Hippocampal formation (tissue), 2 donors: ENCODE data around the gene SERPINE1.

ENCODE experiments used
- DNase-seq, 2 donors: peaks; one replicate each; lab custom pipeline; 2025; lab: John Stamatoyannopoulos, UW

The SERPINE1 gene

DNA sequence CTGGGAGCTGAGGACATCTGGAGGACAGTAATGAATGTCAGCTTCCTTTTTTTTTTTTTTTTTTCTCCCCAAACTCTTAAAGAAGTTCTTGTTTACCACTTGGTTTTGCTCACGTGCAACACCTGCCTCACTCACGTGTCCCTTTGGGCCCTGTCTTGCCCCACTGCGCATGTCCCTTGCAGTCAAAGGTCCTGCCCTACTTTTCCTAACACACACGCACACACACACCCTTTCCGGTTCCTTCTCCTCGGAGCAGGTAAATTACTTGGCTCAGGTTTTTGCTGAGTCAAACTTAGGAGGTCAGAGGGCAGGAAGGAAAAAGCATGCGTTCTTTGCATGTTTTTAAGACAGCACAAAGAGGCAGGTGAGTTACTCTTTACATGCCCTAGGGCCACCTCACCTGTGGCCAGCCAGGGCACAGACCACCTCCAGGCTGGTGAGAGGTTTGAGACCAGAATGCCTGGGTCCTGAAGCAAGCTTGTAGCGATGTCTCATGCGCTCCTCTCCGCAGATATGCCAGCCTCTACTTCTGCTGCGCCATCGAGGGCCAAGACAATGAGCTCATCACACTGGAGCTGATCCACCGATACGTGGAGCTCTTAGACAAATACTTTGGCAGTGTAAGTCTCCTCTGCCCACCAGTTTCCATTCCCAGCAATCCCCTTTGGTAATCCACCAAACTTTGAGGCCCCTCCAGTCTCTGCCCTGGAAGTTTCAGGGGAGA lies 30.1 kb downstream of the SERPINE1 start:
- no peak for DNase-seq

- no peak for DNase-seq
These were observed 33.1 kb downstream of the SERPINE1 start for GRCh38 chr7:101159696-101160674.

- no peak for DNase-seq
These were observed 34.0 kb downstream of the SERPINE1 start for GRCh38 chr7:101160910-101161309.

GRCh38 chr7:101161692-101162471 lies 35.0 kb downstream of the SERPINE1 start:
- DNase-seq, result no peak

DNA sequence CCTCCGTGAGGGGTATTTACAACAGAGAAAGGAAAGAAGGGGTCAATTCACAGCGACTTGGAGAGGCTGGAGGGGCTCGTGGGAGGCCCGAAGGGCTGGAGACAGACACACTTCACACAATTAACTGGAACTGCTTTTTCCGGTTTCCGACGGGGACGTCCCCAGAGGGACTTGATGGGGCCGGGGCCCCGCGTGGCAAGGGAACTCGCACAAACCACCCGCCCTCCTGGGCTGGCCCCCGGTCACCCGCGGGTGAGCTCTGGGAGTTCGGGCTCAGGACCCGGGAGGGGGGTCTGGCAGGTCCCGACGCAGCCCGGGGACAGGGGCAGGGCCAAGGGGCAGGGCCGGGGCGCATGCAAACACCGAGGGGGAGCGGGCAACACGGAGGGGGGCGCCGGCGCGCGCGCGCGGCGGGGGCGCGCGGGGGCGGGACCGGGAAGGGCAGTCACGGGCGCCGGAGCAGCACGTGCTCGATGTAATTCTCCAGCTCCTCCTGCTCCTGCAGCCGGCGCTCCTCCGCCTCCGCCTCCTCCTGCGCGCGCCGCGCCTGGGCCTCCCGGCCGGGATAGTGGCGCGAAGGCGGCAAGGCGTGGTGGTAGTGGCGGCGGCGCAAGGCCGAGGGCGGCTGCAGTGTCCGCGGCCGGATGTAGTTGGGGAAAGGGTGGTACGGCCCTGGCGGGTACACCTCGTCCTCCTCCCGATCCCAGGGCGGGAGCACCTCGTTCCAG lies 35.8 kb downstream of the SERPINE1 start:
- DNase-seq, result no peak

DNA sequence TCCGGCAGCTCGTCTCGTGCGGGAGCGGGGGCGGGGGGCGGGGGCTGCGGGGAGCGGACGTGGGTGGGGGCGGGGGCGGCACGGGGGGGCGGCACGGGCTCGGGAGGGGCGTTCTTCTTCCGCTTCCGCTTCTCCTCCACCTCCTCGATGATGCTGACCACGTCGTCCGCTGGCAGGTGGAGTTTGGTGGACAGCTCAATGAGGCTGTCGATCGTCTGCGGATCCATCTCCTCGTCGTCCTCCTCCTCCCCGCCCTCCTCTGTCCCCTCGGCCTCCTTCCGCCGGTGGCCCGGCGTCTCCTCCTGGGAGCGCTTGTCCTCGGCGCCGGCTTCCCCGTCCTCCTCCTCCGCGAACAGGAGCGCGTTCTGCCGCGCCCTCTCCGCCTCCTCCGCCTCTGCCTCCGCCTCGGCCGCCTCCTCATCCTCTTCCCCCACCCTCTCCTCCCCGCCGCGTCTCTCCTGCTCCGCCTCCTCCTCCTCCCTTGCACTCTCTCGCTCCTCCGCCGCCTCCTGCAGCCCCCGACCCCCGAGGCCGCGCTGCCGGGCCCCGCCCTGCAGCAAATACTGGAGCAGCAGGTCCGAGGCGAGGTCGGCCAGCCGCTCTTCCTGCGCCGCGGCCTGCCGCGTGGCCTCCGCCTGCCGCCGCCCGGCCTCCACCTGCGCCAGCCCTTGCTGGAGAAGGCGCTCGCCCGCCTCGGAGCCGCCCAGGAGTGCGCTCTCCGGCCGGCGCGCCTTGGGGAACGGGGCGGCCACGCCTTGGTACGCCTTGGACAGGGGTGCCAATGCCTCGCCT lies 36.6 kb downstream of the SERPINE1 start:
- DNase-seq, result no peak

DNA sequence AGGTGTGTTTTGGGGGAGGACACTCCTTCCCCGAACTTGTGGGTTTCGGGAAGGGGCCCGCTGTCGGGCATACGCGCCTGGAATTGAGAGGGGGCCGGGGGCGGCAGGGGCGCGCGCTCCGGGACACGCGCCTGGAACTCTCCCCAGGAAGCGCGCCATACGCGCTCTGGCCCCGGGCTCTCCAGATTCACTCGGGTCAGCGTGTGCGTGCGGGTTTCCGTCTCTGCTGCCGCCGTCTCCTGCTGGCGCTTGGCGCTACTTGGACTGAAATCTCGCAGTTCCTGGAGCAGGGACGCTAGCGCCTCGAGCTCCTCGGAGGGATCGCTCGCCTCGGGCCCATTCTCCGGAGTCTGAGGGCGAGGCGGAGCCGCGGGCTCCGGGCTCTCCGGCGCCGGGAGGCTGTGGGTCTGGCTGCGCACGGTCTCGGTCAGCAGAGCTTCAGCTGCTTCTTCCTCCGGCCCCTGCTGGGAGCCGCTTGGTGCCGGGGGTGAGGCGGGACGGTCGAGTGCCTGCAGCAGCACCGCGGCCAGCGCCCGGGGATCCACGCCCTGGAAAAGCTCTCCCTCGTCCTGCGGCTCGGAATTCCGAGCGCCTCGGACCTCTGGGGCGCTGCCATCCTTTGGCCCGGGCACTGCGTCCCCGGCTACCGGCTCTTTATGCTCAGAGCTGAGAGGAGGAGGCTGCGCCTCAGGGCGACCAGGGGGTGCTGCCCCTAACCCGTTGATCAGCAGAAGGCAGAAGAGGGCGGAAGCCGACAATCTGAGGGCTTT lies 37.4 kb downstream of the SERPINE1 start:
- no peak for DNase-seq

GRCh38 chr7:101165075-101165957 lies 38.4 kb downstream of the SERPINE1 start, which contains the start of gene VGF:
Gene VGF, minus strand, starts transcription at chr7:101165569. Its CDS starts 726 bp downstream, at chr7:101164843.
- peak; percentile 77 to 88 for DNase-seq

DNA sequence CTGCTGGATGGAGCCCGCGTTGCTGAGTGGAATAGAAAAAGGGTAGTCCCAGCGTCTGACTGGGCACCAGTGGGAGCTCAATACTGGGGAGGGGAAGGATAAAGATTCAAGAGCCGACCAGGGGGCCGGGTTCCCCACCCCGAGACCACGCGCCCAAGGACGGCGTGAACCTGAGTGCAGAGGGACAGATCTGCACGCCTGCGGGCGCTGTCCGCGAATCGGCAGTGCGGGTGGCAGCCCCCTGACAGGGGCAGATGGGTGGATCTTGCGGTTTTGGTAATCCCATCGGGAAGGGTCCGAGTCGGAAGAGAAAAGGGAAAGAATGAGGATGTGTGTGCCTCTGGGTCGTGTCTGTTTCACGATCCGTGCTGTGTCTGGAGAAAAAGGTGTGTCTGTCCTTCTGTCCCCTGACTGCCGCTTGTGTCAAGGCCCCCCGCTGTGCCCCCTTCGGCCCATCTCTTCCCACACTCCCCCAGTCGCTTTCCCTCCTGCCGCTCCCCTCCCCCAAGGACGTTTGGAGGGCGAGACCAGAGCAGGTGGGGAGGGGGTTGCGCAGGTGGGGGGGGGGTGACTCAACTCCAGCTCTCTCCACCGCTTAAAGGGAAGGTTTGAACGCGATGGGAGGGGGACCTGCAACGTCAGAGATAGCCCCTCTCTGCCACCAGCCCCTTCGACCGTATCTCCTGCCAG lies 39.2 kb downstream of the SERPINE1 start:
- DNase-seq, result no peak

DNA sequence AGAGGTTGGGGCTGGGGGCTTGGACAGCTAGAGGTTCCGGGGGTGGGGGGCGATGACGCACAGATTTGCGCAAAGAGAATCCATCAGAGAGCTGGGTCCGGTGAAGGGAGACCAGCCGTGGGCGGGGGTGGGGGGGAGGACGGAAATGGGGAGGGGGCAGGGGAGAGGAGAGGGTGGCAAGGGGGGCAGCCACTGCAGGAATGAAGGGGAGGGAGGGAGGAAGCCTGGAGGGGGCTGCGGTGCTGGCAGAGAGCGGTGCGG lies 39.7 kb downstream of the SERPINE1 start:
- no peak for DNase-seq

DNA sequence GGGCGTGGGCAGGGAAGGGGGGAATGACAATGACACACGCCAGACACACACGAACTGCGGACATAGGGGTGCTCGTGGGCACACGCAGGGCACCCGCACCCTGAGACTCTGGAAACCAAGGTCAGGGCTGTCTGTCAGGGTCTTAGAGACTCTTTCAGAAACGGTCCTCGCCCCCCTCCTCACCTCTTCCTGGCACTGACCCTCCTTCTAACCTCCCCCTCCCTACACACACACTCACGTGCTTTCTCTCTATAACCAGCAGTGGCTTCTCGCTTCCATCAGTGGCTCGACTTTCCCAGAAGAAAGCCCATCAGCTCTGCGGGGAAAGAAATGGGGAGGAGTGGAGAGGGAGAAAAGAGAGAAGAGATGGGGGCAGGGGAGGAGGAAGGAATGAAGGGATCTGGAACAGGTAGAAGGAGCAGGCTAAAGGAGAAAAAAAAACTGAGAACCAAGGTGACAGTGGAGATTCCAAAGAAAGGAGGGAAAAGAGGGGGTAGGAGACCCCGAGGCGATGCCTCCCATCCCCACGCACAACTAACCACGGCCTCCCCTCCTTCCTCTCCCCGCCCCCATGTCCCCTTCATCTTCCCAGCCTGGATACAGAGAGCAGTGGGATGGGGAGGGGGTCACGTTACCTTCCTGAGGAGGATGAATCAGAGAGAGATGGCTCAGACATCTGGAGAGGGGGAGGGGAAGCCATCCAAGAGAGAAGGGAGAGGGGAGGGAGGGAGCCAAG lies 40.2 kb downstream of the SERPINE1 start:
- no peak for DNase-seq

- no peak for DNase-seq
These were observed 40.9 kb downstream of the SERPINE1 start for GRCh38 chr7:101167645-101168411.

- no peak for DNase-seq
These were observed 41.6 kb downstream of the SERPINE1 start for GRCh38 chr7:101168412-101169049.

GRCh38 chr7:101169110-101169837 lies 42.4 kb downstream of the SERPINE1 start:
- no peak for DNase-seq

- DNase-seq, result peak; percentile 19 to 47
These were observed 43.1 kb downstream of the SERPINE1 start for GRCh38 chr7:101169838-101170551.
